MCF 10A (cell line): Measurements from ENCODE around the gene SLC39A9. TPM values are rescaled to one million over a fixed set of nuclear protein-coding genes. Genes with fewer than 3 reads are reported as not detected.

Experiments
- BruUV-seq: library from RNA; stranded (reverse); fragments of 400-500 nt; replicated peaks from 2 replicates; lab custom pipeline; 2021; lab: Mats Ljungman, UMichigan
- CTCF ChIA-PET: fragments of 300-600 bp; sonication (Branson Sonifier 250); formaldehyde crosslinking; extraction: SDS; loops from one replicate; lab custom pipeline; 2021; ENCODE audit warnings: antibody characterized with exemption, inconsistent platforms; lab: Yijun Ruan, JAX
- POLR2A ChIA-PET: fragments of 300-600, 350-650 bp; sonication (Branson Sonifier 250); formaldehyde crosslinking; extraction: SDS; loops from one replicate; lab custom pipeline; 2020; ENCODE audit warnings: antibody characterized with exemption, inconsistent platforms; lab: Yijun Ruan, JAX
- DNase-seq: peaks from one replicate; pipeline ENCODE4 v3.0.0-alpha.2; 2018; ENCODE audit not compliant: unreplicated experiment
- H3K27ac Mint-ChIP-seq: one replicate; pipeline ENCODE4 v1.8.0; 2022; ENCODE audit warnings: mild to moderate bottlenecking, low read depth, mixed read lengths; ENCODE audit not compliant: unreplicated experiment
- H3K27me3 Mint-ChIP-seq: one replicate; pipeline ENCODE4 v1.8.0; 2022; ENCODE audit warnings: mixed read lengths; ENCODE audit not compliant: insufficient read depth, unreplicated experiment
- H3K36me3 Mint-ChIP-seq: one replicate; pipeline ENCODE4 v1.8.0; 2022; ENCODE audit warnings: mild to moderate bottlenecking, moderate library complexity, mixed read lengths; ENCODE audit not compliant: insufficient read depth, unreplicated experiment
- H3K4me1 Mint-ChIP-seq: one replicate; pipeline ENCODE4 v1.8.0; 2022; ENCODE audit warnings: mixed read lengths; ENCODE audit not compliant: insufficient read depth, unreplicated experiment
- H3K4me3 Mint-ChIP-seq: one replicate; pipeline ENCODE4 v1.8.0; 2022; ENCODE audit warnings: mild to moderate bottlenecking, moderate library complexity, mixed read lengths; ENCODE audit not compliant: unreplicated experiment
- H3K9me3 Mint-ChIP-seq: one replicate; pipeline ENCODE4 v1.8.0; 2022; ENCODE audit warnings: mixed read lengths; ENCODE audit not compliant: unreplicated experiment
- intact Hi-C: fragments of 100-400 bp; cut with micrococcal nuclease; formaldehyde crosslinking; loops from 2 replicates; pipeline ENCODE4 v1.14.1; 2022
- total RNA-seq: library from RNA; stranded (reverse); gene quantifications from 2 replicates; pipeline ENCODE4 v1.2.3, GENCODE V29; 2022
- TF ChIP-seq, protein P1 (sequence below): fragments of 200-600 bp; IDR thresholded peaks from one replicate; pipeline ENCODE4 v1.8.0; 2022; ENCODE audit warnings: antibody characterized with exemption, mild to moderate bottlenecking; ENCODE audit not compliant: unreplicated experiment

Gene SLC39A9
- total RNA-seq, 1 experiment from 2014 or later = 69.7 TPM

DNA sequence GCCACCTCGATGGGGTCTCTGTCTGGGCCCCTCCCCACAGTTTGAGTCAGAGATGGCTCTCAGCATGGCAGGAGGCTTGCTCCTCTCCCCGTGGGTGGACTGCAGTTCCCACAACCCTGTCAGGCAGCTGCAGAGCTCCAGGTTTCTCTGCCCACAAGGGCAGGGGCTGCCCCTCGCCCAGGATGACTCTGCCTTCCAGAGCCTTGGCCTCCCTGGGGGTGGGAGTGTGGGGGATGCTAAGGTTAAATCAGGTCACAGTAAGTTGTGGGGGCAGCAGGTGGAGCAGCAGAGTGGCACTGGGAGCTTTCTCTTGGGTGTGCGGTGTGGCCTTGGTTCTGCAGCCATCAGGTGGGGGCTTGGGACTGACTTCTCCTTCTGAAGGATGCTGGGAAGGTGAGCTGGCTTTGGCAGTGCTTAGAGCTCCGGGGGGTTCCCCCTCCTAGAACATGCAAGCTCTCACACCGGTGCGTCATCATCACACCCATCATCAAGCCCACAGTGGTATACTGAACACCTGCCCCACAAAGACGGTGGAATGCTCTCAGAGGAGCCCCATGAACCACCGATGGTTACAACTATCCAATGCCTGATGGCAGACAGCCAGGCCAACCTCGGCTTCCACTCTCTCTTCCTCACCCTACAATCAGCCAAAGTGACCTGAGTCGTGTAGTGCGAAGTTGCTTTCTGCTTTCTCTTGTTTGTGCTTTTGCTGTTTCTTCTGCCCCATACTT is 40.1 kb upstream of the SLC39A9 start:
- intact Hi-C loops = no loop called here
- peaks cover 5% of the 10 kb centered on the region for H3K4me1 Mint-ChIP-seq
- TF ChIP-seq, protein P1, sequence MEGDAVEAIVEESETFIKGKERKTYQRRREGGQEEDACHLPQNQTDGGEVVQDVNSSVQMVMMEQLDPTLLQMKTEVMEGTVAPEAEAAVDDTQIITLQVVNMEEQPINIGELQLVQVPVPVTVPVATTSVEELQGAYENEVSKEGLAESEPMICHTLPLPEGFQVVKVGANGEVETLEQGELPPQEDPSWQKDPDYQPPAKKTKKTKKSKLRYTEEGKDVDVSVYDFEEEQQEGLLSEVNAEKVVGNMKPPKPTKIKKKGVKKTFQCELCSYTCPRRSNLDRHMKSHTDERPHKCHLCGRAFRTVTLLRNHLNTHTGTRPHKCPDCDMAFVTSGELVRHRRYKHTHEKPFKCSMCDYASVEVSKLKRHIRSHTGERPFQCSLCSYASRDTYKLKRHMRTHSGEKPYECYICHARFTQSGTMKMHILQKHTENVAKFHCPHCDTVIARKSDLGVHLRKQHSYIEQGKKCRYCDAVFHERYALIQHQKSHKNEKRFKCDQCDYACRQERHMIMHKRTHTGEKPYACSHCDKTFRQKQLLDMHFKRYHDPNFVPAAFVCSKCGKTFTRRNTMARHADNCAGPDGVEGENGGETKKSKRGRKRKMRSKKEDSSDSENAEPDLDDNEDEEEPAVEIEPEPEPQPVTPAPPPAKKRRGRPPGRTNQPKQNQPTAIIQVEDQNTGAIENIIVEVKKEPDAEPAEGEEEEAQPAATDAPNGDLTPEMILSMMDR = no peak
- DNase-seq = no peak
- no peak overlapping the region for H3K27ac Mint-ChIP-seq
- peaks cover 13% of the 10 kb centered on the region for H3K27me3 Mint-ChIP-seq
- H3K4me3 Mint-ChIP-seq = no peak overlapping the region
- H3K9me3 Mint-ChIP-seq = no peaks in the 10 kb centered on the region
- ChIA-PET CTCF (no interaction called here), POLR2A (interaction anchor here (0.6 to 0.7 kb wide), 2 partner anchors 13 to 24 kb away, joined by 3 to 4 read pairs; no protein-coding TSS in a partner anchor)
- no TSS peak for BruUV-seq
- no peaks in the 10 kb centered on the region for H3K36me3 Mint-ChIP-seq

DNA sequence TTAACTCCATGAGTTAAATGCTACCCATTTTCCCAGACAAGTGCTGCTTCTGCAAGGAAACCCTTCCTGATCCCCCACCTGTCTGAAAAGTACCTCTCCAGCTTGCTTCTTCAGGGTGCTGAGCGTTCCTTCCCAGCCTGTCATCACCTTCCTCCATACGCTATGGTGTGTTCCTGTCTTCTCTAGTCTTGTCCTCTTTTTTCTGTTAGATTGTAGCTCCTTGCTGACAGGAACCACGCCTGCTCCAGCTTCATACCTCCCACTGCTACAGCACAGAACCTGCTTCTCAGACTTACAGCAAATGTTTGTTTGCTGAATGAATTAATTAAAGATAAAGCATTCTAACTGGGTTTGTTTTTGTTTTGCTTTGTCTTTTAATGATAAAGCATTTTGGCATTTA is 39.5 kb upstream of the SLC39A9 start:
- TF ChIP-seq, protein P1 = no peak
- no peaks in the 10 kb centered on the region for H3K36me3 Mint-ChIP-seq
- peaks cover 5% of the 10 kb centered on the region for H3K4me1 Mint-ChIP-seq
- peaks cover 13% of the 10 kb centered on the region for H3K27me3 Mint-ChIP-seq
- no peak for DNase-seq
- no peak overlapping the region for H3K4me3 Mint-ChIP-seq
- no TSS peak for BruUV-seq
- ChIA-PET CTCF (no interaction called here), POLR2A (interaction anchor here (0.6 kb wide), 1 partner anchor 24 kb away, joined by 3 read pairs; no protein-coding TSS in a partner anchor)
- no peak overlapping the region for H3K27ac Mint-ChIP-seq
- H3K9me3 Mint-ChIP-seq = no peaks in the 10 kb centered on the region
- intact Hi-C loops = no loop called here

DNA sequence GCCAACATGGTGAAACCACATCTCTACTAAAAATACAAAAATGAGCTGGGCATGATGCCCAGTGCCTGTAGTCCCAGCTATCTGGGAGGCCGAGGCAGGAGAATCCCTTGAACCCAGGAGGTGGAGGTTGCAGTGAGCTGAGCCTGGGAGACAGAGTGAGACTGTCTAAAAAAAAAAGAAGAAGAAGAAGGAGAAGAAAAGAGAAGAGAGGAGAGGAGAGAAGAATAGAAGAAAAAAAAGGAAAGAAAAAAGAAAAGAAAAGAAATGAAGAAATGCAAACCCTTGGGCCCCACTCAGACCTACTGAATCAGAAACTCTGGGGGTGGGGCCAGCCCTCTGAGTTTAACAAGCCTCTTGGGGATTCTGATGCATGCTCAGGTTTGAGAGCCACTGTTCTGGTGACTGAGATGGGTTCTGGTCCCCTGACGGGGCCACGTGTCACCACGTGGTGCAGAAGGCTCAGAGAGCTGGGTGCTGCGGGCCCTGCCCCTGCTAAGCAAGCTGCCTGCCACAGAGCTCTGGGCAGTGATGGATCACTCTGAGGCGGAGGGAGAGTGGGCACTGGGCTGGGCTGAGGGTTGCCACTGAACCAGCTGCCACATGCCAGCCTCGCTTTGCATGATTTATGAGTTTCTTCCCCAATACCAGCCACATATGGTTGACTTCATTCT is 37.9 kb upstream of the SLC39A9 start:
- Mint-ChIP-seq H3K9me3 (no peaks in the 10 kb centered on the region), H3K4me1 (no peaks in the 10 kb centered on the region), H3K4me3 (no peak overlapping the region), H3K36me3 (no peaks in the 10 kb centered on the region), H3K27me3 (peaks cover 13% of the 10 kb centered on the region), H3K27ac (peak overlapping the region; percentile 28)
- TF ChIP-seq, protein P1 = no peak
- POLR2A ChIA-PET = no interaction called here
- no peak for DNase-seq
- BruUV-seq = no TSS peak
- CTCF ChIA-PET = interaction anchor here (0.6 kb wide), 2 partner anchors 86 to 522 kb away, joined by 3 to 7 read pairs; no protein-coding TSS in a partner anchor
- intact Hi-C loops = no loop called here

DNA sequence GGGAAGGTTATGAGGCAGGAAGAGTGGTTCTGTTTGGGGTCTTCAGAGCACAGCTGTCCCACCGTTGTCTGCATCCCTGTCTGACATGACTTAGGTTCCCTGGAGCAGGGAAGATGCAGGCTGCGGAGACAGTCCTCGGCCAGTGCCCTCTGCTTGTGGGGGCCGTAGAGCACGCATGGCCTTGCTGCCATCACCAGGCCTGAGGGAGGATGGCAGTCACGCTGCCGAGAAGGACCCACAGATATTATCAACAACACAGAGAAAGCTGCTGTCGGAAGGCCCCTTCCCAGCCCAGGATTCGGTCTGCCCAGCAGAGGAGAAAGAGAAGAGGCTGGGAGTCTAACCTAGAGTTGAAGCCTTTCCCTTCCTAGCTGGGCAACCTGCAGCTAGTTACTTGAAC is 35.4 kb upstream of the SLC39A9 start:
- Mint-ChIP-seq H3K4me1 (no peaks in the 10 kb centered on the region), H3K27ac (no peak overlapping the region), H3K4me3 (no peak overlapping the region), H3K36me3 (no peaks in the 10 kb centered on the region), H3K27me3 (peaks cover 13% of the 10 kb centered on the region), H3K9me3 (no peaks in the 10 kb centered on the region)
- TF ChIP-seq, protein P1 = no peak
- intact Hi-C loops = no loop called here
- DNase-seq = no peak
- CTCF ChIA-PET = no interaction called here
- POLR2A ChIA-PET = no interaction called here
- BruUV-seq = no TSS peak
